Spleen (tissue), 7 donors: Measurements from ENCODE around the gene GAB2.

ENCODE experiments used
- POLR2A ChIP-seq, 3 donors: fragments of 450-650 bp; IDR thresholded peaks; one replicate each; pipeline ENCODE4 v1.5.1; 2017; ENCODE audit warnings: antibody characterized with exemption in 3 of 3, mild to moderate bottlenecking in 1 of 3
- POLR2AphosphoS5 ChIP-seq, 3 donors: sonication (generic); formaldehyde crosslinking; IDR thresholded peaks; one replicate each; pipeline ENCODE4 v1.5.1; 2017; ENCODE audit warnings: antibody characterized with exemption in 3 of 3
- TF ChIP-seq, protein P1 (sequence below), 11 experiments: fragments of 200-600 bp in 7 of 11; fragments of 450-650 bp in 4 of 11; sonication (generic) in 4 of 11; IDR thresholded peaks in 8 of 11; conservative IDR thresholded peaks in 3 of 11; 1 replicate in 7 of 11; 2 replicates in 4 of 11; pipeline versions ENCODE4 v1.4.0 to v1.8.0; 2016 to 2021; ENCODE audit warnings: antibody characterized with exemption in 11 of 11, inconsistent platforms in 4 of 11, mild to moderate bottlenecking in 1 of 11
- donor health status: DM: no; HTN: no; CAD: no; lungs with moderate emphysema.
- donor health status: DM: no; HTN: no; CAD: no.
- donor health status: DM: no; HTN: no; CAD: no.

DNA sequence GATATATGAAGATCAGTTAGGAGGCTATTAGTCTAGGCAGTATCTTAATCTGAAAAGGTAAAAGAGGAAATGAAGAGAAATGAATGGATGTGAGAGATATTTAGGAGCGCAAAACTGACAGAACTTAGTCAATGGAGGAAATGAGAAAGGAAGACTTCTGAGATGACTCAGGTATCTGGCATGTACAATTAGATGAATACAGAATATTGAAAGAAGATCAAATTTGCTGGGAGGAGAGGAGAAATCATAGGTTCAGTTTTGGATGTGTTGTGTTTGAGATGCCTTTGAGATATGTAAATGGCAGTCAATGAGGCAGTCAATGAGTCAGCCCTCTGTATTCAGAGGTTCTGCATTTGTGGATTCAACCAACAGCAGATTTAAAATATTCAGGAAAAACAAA, 42.9 kb upstream of the GAB2 start:
- TF ChIP-seq, protein P1, sequence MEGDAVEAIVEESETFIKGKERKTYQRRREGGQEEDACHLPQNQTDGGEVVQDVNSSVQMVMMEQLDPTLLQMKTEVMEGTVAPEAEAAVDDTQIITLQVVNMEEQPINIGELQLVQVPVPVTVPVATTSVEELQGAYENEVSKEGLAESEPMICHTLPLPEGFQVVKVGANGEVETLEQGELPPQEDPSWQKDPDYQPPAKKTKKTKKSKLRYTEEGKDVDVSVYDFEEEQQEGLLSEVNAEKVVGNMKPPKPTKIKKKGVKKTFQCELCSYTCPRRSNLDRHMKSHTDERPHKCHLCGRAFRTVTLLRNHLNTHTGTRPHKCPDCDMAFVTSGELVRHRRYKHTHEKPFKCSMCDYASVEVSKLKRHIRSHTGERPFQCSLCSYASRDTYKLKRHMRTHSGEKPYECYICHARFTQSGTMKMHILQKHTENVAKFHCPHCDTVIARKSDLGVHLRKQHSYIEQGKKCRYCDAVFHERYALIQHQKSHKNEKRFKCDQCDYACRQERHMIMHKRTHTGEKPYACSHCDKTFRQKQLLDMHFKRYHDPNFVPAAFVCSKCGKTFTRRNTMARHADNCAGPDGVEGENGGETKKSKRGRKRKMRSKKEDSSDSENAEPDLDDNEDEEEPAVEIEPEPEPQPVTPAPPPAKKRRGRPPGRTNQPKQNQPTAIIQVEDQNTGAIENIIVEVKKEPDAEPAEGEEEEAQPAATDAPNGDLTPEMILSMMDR (IDR thresholded peaks at IDR 0.05 in 8 of 11, conservative IDR thresholded peaks at IDR 0.05 in 3 of 11) = no peak
- no peak for TF ChIP-seq POLR2A (IDR thresholded peaks at IDR 0.05)
- no peak for TF ChIP-seq POLR2AphosphoS5 (IDR thresholded peaks at IDR 0.05)
